ENCODE measurements around the gene PLAAT3. TPM values are rescaled to one million over a fixed set of nuclear protein-coding genes. Genes with fewer than 3 reads are reported as not detected.
A peak's percentile ranks its signal among the peaks of the same experiment; 100 is the strongest.

PLAAT3 gene
- total and polyA plus RNA-seq, 5 donors: 110 to 158 (median 136) TPM

GRCh38 chr11:63564056-63564774 is 50.0 kb downstream of the PLAAT3 start:
- Histone ChIP-seq H3K4me1 (ENCODE audit: control insufficient read depth, insufficient read depth, low read length) (peaks cover 4% of the 10 kb centered on the region), H3K27ac (ENCODE audit: low read length) (no peak overlapping the region), H3K4me3 (ENCODE audit: low read length) (no peak overlapping the region), H3K27me3 (ENCODE audit: control insufficient read depth, insufficient read depth) (no peaks in the 10 kb centered on the region), H3K9me3 (ENCODE audit: control insufficient read depth, low read length) (no peaks in the 10 kb centered on the region)
- WGBS: 82% methylated on average over 7 of the region's 7 CpGs
- ATAC-seq (no peak), DNase-seq (no peak)
- intact Hi-C loops (cut with DNase I): no loop called here

GRCh38 chr11:63563201-63564055 is 50.8 kb downstream of the PLAAT3 start, which contains the start of gene PLAAT2:
Gene PLAAT2, minus strand, starts transcription at chr11:63563379. Its CDS starts 55 bp downstream, at chr11:63563324.
- Histone ChIP-seq H3K27me3 (ENCODE audit: control insufficient read depth, insufficient read depth) (no peaks in the 10 kb centered on the region), H3K9me3 (ENCODE audit: control insufficient read depth, low read length) (no peaks in the 10 kb centered on the region), H3K4me3 (ENCODE audit: low read length) (no peak within 1 kb of the TSS), H3K4me1 (ENCODE audit: control insufficient read depth, insufficient read depth, low read length) (peaks cover 4% of the 10 kb centered on the region), H3K27ac (ENCODE audit: low read length) (no peak within 1 kb of the TSS)
- intact Hi-C loops (cut with DNase I): no loop called here
- ATAC-seq: no peak
- 94% methylated on average over 13 of the region's 13 CpGs for WGBS
- DNase-seq: no peak

GRCh38 chr11:63560506-63561180 is 53.6 kb downstream of the PLAAT3 start:
- Histone ChIP-seq H3K9me3 (ENCODE audit: control insufficient read depth, low read length) (no peaks in the 10 kb centered on the region), H3K4me3 (ENCODE audit: low read length) (no peak overlapping the region), H3K27ac (ENCODE audit: low read length) (no peak overlapping the region), H3K27me3 (ENCODE audit: control insufficient read depth, insufficient read depth) (no peaks in the 10 kb centered on the region), H3K4me1 (ENCODE audit: control insufficient read depth, insufficient read depth, low read length) (peaks cover 2% of the 10 kb centered on the region)
- WGBS: 63% methylated on average over 7 of the region's 7 CpGs
- peak; percentile 53 to 69 for ATAC-seq
- peak in 2 of 3 donors; percentile 68 to 74 for DNase-seq
- intact Hi-C loops (cut with DNase I): no loop called here

GRCh38 chr11:63558459-63559157 is 55.6 kb downstream of the PLAAT3 start:
- no peak overlapping the region for H3K27ac ChIP-seq (ENCODE audit: low read length)
- intact Hi-C loops (cut with DNase I): no loop called here
- DNase-seq (no peak), ATAC-seq (no peak)
- WGBS: 95% methylated on average over 7 of the region's 7 CpGs
- H3K27me3 ChIP-seq (ENCODE audit: control insufficient read depth, insufficient read depth): no peaks in the 10 kb centered on the region
- no peak overlapping the region for H3K4me3 ChIP-seq (ENCODE audit: low read length)
- peaks cover 2% of the 10 kb centered on the region for H3K4me1 ChIP-seq (ENCODE audit: control insufficient read depth, insufficient read depth, low read length)
- no peaks in the 10 kb centered on the region for H3K9me3 ChIP-seq (ENCODE audit: control insufficient read depth, low read length)

GRCh38 chr11:63557570-63557969 is 56.7 kb downstream of the PLAAT3 start:
- H3K9me3 ChIP-seq (ENCODE audit: control insufficient read depth, low read length): no peaks in the 10 kb centered on the region
- peaks cover 2% of the 10 kb centered on the region for H3K4me1 ChIP-seq (ENCODE audit: control insufficient read depth, insufficient read depth, low read length)
- 73% methylated on average over 7 of the region's 7 CpGs for WGBS
- ATAC-seq (no peak), DNase-seq (no peak)
- no peak overlapping the region for H3K27ac ChIP-seq (ENCODE audit: low read length)
- intact Hi-C loops (cut with DNase I): no loop called here
- no peaks in the 10 kb centered on the region for H3K27me3 ChIP-seq (ENCODE audit: control insufficient read depth, insufficient read depth)
- H3K4me3 ChIP-seq (ENCODE audit: low read length): no peak overlapping the region

GRCh38 chr11:63556404-63557013 is 57.7 kb downstream of the PLAAT3 start:
- Histone ChIP-seq H3K27me3 (ENCODE audit: control insufficient read depth, insufficient read depth) (no peaks in the 10 kb centered on the region), H3K27ac (ENCODE audit: low read length) (no peak overlapping the region), H3K4me1 (ENCODE audit: control insufficient read depth, insufficient read depth, low read length) (peaks cover 2% of the 10 kb centered on the region), H3K9me3 (ENCODE audit: control insufficient read depth, low read length) (no peaks in the 10 kb centered on the region), H3K4me3 (ENCODE audit: low read length) (no peak overlapping the region)
- DNase-seq: no peak
- ATAC-seq: no peak
- intact Hi-C loops (cut with DNase I): no loop called here
- 66% methylated on average over 7 of the region's 7 CpGs for WGBS

- Histone ChIP-seq H3K27me3 (ENCODE audit: control insufficient read depth, insufficient read depth) (no peaks in the 10 kb centered on the region), H3K4me1 (ENCODE audit: control insufficient read depth, insufficient read depth, low read length) (no peaks in the 10 kb centered on the region), H3K9me3 (ENCODE audit: control insufficient read depth, low read length) (no peaks in the 10 kb centered on the region), H3K4me3 (ENCODE audit: low read length) (no peak overlapping the region), H3K27ac (ENCODE audit: low read length) (no peak overlapping the region)
- intact Hi-C loops (cut with DNase I): no loop called here
- no peak for DNase-seq
- WGBS: 60% methylated on average over 4 of the region's 4 CpGs
- no peak for ATAC-seq
Measured at GRCh38 chr11:63554877-63555223, 59.4 kb downstream of the PLAAT3 start.

- Histone ChIP-seq H3K9me3 (ENCODE audit: control insufficient read depth, low read length) (no peaks in the 10 kb centered on the region), H3K27me3 (ENCODE audit: control insufficient read depth, insufficient read depth) (no peaks in the 10 kb centered on the region), H3K27ac (ENCODE audit: low read length) (no peak overlapping the region), H3K4me3 (ENCODE audit: low read length) (no peak overlapping the region), H3K4me1 (ENCODE audit: control insufficient read depth, insufficient read depth, low read length) (no peaks in the 10 kb centered on the region)
- intact Hi-C loops (cut with DNase I): no loop called here
- ATAC-seq (peak in 1 of 2 donors; percentile 18), DNase-seq (no peak)
- 50% methylated on average over 8 of the region's 8 CpGs for WGBS
Measured at GRCh38 chr11:63553759-63554158, 60.5 kb downstream of the PLAAT3 start.

- no peak overlapping the region for H3K27ac ChIP-seq (ENCODE audit: low read length)
- H3K4me1 ChIP-seq (ENCODE audit: control insufficient read depth, insufficient read depth, low read length): no peaks in the 10 kb centered on the region
- WGBS: 86% methylated on average over 7 of the region's 7 CpGs
- no peak for DNase-seq
- intact Hi-C loops (cut with DNase I): no loop called here
- no peaks in the 10 kb centered on the region for H3K27me3 ChIP-seq (ENCODE audit: control insufficient read depth, insufficient read depth)
- ATAC-seq: no peak
- H3K9me3 ChIP-seq (ENCODE audit: control insufficient read depth, low read length): no peaks in the 10 kb centered on the region
- no peak overlapping the region for H3K4me3 ChIP-seq (ENCODE audit: low read length)
Measured at GRCh38 chr11:63552921-63553320, 61.3 kb downstream of the PLAAT3 start.

- no peak for DNase-seq
- no peak overlapping the region for H3K27ac ChIP-seq (ENCODE audit: low read length)
- no peaks in the 10 kb centered on the region for H3K9me3 ChIP-seq (ENCODE audit: control insufficient read depth, low read length)
- no peaks in the 10 kb centered on the region for H3K27me3 ChIP-seq (ENCODE audit: control insufficient read depth, insufficient read depth)
- H3K4me1 ChIP-seq (ENCODE audit: control insufficient read depth, insufficient read depth, low read length): no peaks in the 10 kb centered on the region
- no peak for ATAC-seq
- no peak overlapping the region for H3K4me3 ChIP-seq (ENCODE audit: low read length)
- 86% methylated on average over 6 of the region's 6 CpGs for WGBS
- intact Hi-C loops (cut with DNase I): no loop called here
Measured at GRCh38 chr11:63551889-63552266, 62.4 kb downstream of the PLAAT3 start.
